Neutrophil (primary cell): ENCODE data around the gene GOLPH3L.
A peak's percentile ranks its signal among the peaks of the same experiment; 100 is the strongest.

Experiments used
- H3K27ac ChIP-seq: fragments of 200-600 bp; sonication (generic); 2 replicates; pipeline ENCODE4 v1.5.1; 2016; ENCODE audit warnings: mild to moderate bottlenecking, moderate library complexity
- H3K27me3 ChIP-seq: fragments of 200-600 bp; sonication (generic); 2 replicates; pipeline ENCODE4 v1.6.0; 2016; ENCODE audit warnings: mild to moderate bottlenecking
- H3K36me3 ChIP-seq: fragments of 200-600 bp; sonication (generic); 2 replicates; pipeline ENCODE4 v1.5.1; 2017
- H3K4me1 ChIP-seq, 2 experiments: fragments of 200-600 bp in 1 of 2; sonication (generic) in 1 of 2; 1 replicate in 1 of 2; 2 replicates in 1 of 2; pipeline versions ENCODE4 v1.5.1 to v1.6.1; 2013 to 2016; ENCODE audit warnings: low read depth in 1 of 2, low read length in 1 of 2, mild to moderate bottlenecking in 1 of 2, moderate library complexity in 1 of 2; ENCODE audit not compliant: control insufficient read depth in 1 of 2, insufficient read depth in 1 of 2
- H3K4me3 ChIP-seq, 2 experiments: fragments of 200-600 bp in 1 of 2; sonication (generic) in 1 of 2; 1 replicate in 1 of 2; 2 replicates in 1 of 2; pipeline ENCODE4 v1.5.1; 2013 to 2016; ENCODE audit warnings: low read depth in 1 of 2, low read length in 1 of 2, mild to moderate bottlenecking in 1 of 2, moderate library complexity in 1 of 2
- H3K9me3 ChIP-seq: fragments of 200-600 bp; sonication (generic); 2 replicates; pipeline ENCODE4 v1.5.1; 2016
- TF ChIP-seq, protein P1 (sequence below): fragments of 200-600 bp; sonication (generic); IDR thresholded peaks from 2 replicates; pipeline ENCODE4 v1.5.1; 2016; ENCODE audit warnings: antibody characterized with exemption

GOLPH3L gene

DNA sequence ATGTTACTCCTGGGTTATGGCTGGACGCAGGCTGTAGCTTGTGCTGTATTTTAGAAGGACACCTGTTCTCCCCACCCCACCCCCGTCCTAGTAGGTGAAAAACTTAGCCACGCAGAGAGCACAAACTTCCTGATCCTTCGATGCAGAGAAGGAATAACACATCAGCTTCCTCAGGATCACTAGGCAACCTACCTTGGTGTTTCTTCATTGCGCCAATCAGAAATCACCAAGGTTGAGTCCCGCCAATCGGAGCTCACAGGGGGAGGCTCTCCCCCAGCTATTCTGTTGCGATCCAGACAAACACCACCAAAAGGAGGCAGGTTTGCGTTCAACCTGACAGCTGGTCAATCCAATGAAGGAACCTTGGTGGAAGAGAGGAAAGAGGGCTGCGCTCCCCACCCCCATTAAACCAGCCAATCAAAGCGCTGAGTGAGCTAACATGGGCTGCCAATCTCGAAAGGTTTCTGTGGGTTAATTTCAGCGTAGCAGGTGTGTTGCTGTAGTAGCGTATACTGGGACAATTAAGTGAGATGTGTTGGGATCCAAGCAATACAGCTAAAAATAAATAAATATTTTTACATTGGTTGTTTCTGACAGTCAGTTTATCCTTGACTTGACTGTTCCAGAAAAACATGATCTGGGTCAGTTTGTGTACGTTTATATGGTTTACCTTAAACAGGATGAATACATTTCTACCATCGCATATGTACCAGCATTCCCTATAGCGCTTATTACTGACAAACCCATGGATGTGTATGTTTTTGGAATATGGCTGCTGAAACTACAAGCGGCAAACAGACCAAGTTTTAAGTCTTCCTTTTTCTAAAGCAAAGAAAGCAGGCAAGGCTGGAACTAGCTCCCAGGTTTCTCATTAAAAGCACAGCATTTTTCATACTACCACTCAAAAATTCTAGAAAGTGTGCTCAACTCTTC lies at the start of gene GOLPH3L:
Gene GOLPH3L (minus strand): TSS at position 160 of the 933 bp plus-strand sequence. CDS start 2,316 bp downstream, outside the sequence.
- TF ChIP-seq, protein P1, sequence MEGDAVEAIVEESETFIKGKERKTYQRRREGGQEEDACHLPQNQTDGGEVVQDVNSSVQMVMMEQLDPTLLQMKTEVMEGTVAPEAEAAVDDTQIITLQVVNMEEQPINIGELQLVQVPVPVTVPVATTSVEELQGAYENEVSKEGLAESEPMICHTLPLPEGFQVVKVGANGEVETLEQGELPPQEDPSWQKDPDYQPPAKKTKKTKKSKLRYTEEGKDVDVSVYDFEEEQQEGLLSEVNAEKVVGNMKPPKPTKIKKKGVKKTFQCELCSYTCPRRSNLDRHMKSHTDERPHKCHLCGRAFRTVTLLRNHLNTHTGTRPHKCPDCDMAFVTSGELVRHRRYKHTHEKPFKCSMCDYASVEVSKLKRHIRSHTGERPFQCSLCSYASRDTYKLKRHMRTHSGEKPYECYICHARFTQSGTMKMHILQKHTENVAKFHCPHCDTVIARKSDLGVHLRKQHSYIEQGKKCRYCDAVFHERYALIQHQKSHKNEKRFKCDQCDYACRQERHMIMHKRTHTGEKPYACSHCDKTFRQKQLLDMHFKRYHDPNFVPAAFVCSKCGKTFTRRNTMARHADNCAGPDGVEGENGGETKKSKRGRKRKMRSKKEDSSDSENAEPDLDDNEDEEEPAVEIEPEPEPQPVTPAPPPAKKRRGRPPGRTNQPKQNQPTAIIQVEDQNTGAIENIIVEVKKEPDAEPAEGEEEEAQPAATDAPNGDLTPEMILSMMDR, result no peak
- Histone ChIP-seq H3K4me3 (peak within 1 kb of the TSS; percentile 44 to 50), H3K27me3 (no peaks in the 10 kb centered on the region), H3K36me3 (peaks cover 17% of the 10 kb centered on the region), H3K9me3 (no peaks in the 10 kb centered on the region), H3K4me1 (peaks cover 14 to 15% of the 10 kb centered on the region in 2 experiments), H3K27ac (peak within 1 kb of the TSS; percentile 40)

DNA sequence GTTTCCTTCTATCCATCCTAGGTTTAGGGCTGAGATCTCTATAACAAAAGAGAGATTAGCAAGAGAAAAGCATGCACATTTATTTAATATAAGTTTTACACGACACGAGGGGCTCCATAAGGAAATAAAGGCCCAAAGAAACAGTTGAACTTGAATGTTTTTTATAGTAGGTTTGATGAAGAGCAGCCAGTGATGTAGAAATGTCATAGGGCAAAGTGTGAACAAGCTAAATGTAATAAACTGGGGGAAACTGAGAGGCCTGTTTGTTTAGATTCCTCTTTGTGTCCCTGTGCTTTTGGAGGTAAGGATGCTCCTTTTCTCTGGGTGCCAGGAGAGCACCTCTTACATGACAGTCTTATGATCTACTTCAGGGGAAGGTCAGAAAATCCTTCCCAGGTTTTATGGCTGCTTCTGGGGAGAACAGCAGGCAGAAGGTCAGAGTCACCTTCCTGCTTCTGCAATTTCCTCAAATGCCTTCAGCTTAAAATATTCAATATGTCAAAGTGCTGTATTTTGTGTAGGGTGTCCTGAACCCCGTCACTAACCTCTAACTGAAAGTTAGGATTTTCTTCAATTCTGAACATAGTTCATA lies 33.3 kb upstream of the GOLPH3L start:
- Histone ChIP-seq H3K27me3 (no peaks in the 10 kb centered on the region), H3K27ac (peak overlapping the region; percentile 55), H3K4me1 (no peaks in the 10 kb centered on the region), H3K4me3 (no peak overlapping the region), H3K36me3 (peaks cover 64% of the 10 kb centered on the region), H3K9me3 (no peaks in the 10 kb centered on the region)
- TF ChIP-seq, protein P1, result no peak

DNA sequence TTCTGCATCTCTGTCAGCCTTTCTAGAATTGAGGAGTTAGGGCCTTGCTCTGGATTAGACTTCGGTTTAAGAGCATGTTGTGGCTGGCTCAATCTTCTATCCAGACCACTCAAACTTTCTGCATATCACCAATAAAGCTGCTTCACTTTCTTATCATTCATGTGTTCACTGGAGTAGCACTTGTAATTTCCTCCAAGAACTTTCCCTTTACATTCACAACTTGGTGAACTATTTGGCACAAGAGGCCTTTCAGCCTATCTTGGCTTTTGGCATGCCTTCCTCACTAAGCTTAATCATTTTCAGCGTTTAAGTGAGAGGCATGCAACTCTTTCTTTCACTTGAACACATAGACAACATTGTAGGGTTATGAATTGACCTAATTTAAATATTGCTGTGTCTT lies 27.4 kb upstream of the GOLPH3L start:
- TF ChIP-seq, protein P1, result no peak
- Histone ChIP-seq H3K27ac (peak overlapping the region; percentile 15), H3K4me1 (peaks cover 0 to 4% of the 10 kb centered on the region in 2 experiments), H3K9me3 (no peaks in the 10 kb centered on the region), H3K4me3 (no peak overlapping the region), H3K27me3 (no peaks in the 10 kb centered on the region), H3K36me3 (peaks cover 11% of the 10 kb centered on the region)

DNA sequence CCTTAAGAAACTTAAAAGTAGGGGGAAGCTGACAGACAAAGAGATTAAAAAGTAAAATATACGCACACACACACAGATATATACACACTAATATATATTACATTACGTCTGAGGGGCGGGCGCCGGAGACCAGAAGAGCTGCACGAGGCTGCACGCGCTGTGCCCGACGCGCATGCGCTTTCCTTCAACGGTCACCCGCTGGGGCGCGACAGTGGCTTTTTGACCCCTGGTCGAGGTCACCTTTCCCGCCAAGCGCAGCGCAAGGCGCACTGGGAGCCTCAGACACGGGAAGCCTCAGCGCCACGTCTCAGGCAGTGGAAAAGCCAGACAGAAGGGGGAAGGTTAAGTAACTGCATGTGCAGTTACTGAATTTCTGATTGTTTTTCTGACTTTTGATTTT lies 23.7 kb upstream of the GOLPH3L start, which contains the start of gene HORMAD1:
Gene HORMAD1 (minus strand): TSS at position 193 of the 400 bp plus-strand sequence. CDS start 1,390 bp downstream, outside the sequence.
- no peaks in the 10 kb centered on the region for H3K9me3 ChIP-seq
- TF ChIP-seq, protein P1, result no peak
- H3K36me3 ChIP-seq, result peaks cover 6% of the 10 kb centered on the region
- H3K27ac ChIP-seq, result no peak within 1 kb of the TSS
- no peak within 1 kb of the TSS for H3K4me3 ChIP-seq
- H3K27me3 ChIP-seq, result no peaks in the 10 kb centered on the region
- H3K4me1 ChIP-seq, result peaks cover 5 to 8% of the 10 kb centered on the region in 2 experiments

DNA sequence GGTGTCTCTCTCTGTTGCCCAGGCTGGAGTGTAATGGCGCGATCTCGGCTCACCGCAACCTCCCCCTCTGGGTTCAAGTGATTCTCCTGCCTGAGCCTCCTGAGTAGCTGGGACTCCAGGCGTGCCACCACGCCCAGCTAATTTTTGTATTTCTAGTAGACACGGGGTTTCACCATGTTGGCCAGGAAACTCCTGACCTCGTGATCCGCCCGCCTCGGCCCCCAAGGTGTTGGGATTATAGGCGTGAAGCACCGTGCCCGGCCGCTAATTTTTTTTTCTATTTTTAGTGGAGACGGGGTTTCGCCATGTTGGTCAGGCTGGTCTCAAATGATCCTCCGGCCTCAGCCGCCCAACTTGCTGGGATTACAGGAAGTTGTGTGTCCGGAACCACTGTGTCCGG lies 23.1 kb upstream of the GOLPH3L start:
- Histone ChIP-seq H3K27me3 (no peaks in the 10 kb centered on the region), H3K9me3 (no peaks in the 10 kb centered on the region), H3K27ac (no peak overlapping the region), H3K4me3 (no peak overlapping the region), H3K36me3 (peaks cover 6% of the 10 kb centered on the region), H3K4me1 (peaks cover 5 to 8% of the 10 kb centered on the region in 2 experiments)
- TF ChIP-seq, protein P1, result no peak
